BLaER1 (cell line): ENCODE results near the gene RAPGEF3.
A peak's percentile ranks its signal among the peaks of the same experiment; 100 is the strongest.

ENCODE experiments used
- H3K27ac ChIP-seq: shearing (Covaris generic); formaldehyde crosslinking; 2 replicates; pipeline ENCODE4 v1.8.1; 2022
- H3K27me3 ChIP-seq: shearing (Covaris generic); formaldehyde crosslinking; 2 replicates; pipeline ENCODE4 v1.8.1; 2022
- H3K36me3 ChIP-seq: shearing (Covaris generic); formaldehyde crosslinking; 2 replicates; pipeline ENCODE4 v1.8.1; 2022
- H3K4me1 ChIP-seq: shearing (Covaris generic); formaldehyde crosslinking; 2 replicates; pipeline ENCODE4 v1.8.1; 2022
- H3K4me2 ChIP-seq: shearing (Covaris generic); formaldehyde crosslinking; 2 replicates; pipeline ENCODE4 v1.8.1; 2022
- H3K4me3 ChIP-seq: shearing (Covaris generic); formaldehyde crosslinking; 2 replicates; pipeline ENCODE4 v1.8.1; 2022
- H3K9ac ChIP-seq: shearing (Covaris generic); formaldehyde crosslinking; 2 replicates; pipeline ENCODE4 v1.8.1; 2022
- H3K9me3 ChIP-seq: shearing (Covaris generic); formaldehyde crosslinking; 2 replicates; pipeline ENCODE4 v1.8.1; 2022
- H4K20me1 ChIP-seq: shearing (Covaris generic); formaldehyde crosslinking; 2 replicates; pipeline ENCODE4 v1.8.1; 2022
- Cebpa-rat ChIP-seq: shearing (Covaris generic); IDR thresholded peaks from 2 replicates; pipeline ENCODE4 v1.8.1; 2022

The RAPGEF3 gene

GRCh38 chr12:47800582-47800981 is 41.9 kb upstream of the RAPGEF3 start:
- Histone ChIP-seq H3K9me3 (no peaks in the 10 kb centered on the region), H3K36me3 (peaks cover 83% of the 10 kb centered on the region), H3K4me2 (peak overlapping the region; percentile 97), H3K4me3 (no peak overlapping the region), H3K4me1 (peaks cover 72% of the 10 kb centered on the region), H3K27ac (peak overlapping the region; percentile 67), H3K27me3 (no peaks in the 10 kb centered on the region), H4K20me1 (peaks cover 90% of the 10 kb centered on the region), H3K9ac (peak overlapping the region; percentile 55; the same call in 1 of the 2 replicates)
- no peak for TF ChIP-seq Cebpa-rat

GRCh38 chr12:47799357-47799955 is 40.8 kb upstream of the RAPGEF3 start:
- peak overlapping the region; percentile 97 for H3K4me2 ChIP-seq
- no peak overlapping the region for H3K4me3 ChIP-seq
- peaks cover 61% of the 10 kb centered on the region for H3K4me1 ChIP-seq
- H3K9me3 ChIP-seq, result no peaks in the 10 kb centered on the region
- H4K20me1 ChIP-seq, result peaks cover 79% of the 10 kb centered on the region
- H3K27me3 ChIP-seq, result no peaks in the 10 kb centered on the region
- H3K27ac ChIP-seq, result peak overlapping the region; percentile 67
- peaks cover 83% of the 10 kb centered on the region for H3K36me3 ChIP-seq
- TF ChIP-seq Cebpa-rat, result no peak
- peak overlapping the region; percentile 55 for H3K9ac ChIP-seq

GRCh38 chr12:47798382-47798948 is 39.8 kb upstream of the RAPGEF3 start:
- Histone ChIP-seq H3K27ac (0 out of 2 replicates have a peak overlapping the region, but pooled peaks have one; percentile 67), H3K36me3 (peaks cover 85% of the 10 kb centered on the region)

GRCh38 chr12:47797441-47797840 is 38.8 kb upstream of the RAPGEF3 start:
- H3K4me3 ChIP-seq, result no peak overlapping the region
- H3K27ac ChIP-seq, result no peak overlapping the region
- no peak overlapping the region for H3K9ac ChIP-seq
- no peaks in the 10 kb centered on the region for H3K9me3 ChIP-seq
- H4K20me1 ChIP-seq, result peaks cover 64% of the 10 kb centered on the region
- peaks cover 41% of the 10 kb centered on the region for H3K4me1 ChIP-seq
- H3K36me3 ChIP-seq, result peaks cover 93% of the 10 kb centered on the region
- no peak for TF ChIP-seq Cebpa-rat
- H3K4me2 ChIP-seq, result no peak overlapping the region
- H3K27me3 ChIP-seq, result no peaks in the 10 kb centered on the region

More at GRCh38 chr12:47798382-47798948, 39.8 kb upstream of the RAPGEF3 start:
- Histone ChIP-seq H3K4me2 (no peak overlapping the region), H3K9ac (no peak overlapping the region), H3K27me3 (no peaks in the 10 kb centered on the region), H4K20me1 (peaks cover 75% of the 10 kb centered on the region), H3K4me3 (no peak overlapping the region), H3K9me3 (no peaks in the 10 kb centered on the region), H3K4me1 (peaks cover 51% of the 10 kb centered on the region)
- no peak for TF ChIP-seq Cebpa-rat

GRCh38 chr12:47795814-47796411 is 37.2 kb upstream of the RAPGEF3 start:
- H3K36me3 ChIP-seq, result peaks cover 97% of the 10 kb centered on the region
- no peak overlapping the region for H3K27ac ChIP-seq

GRCh38 chr12:47795121-47795813 is 36.6 kb upstream of the RAPGEF3 start:
- no peak overlapping the region for H3K4me2 ChIP-seq
- H3K9ac ChIP-seq, result no peak overlapping the region
- H3K27me3 ChIP-seq, result no peaks in the 10 kb centered on the region
- H4K20me1 ChIP-seq, result peaks cover 51% of the 10 kb centered on the region
- no peak overlapping the region for H3K4me3 ChIP-seq
- no peak overlapping the region for H3K27ac ChIP-seq
- H3K36me3 ChIP-seq, result peaks cover 98% of the 10 kb centered on the region
- no peak for TF ChIP-seq Cebpa-rat
- no peaks in the 10 kb centered on the region for H3K9me3 ChIP-seq
- peaks cover 19% of the 10 kb centered on the region for H3K4me1 ChIP-seq

More at GRCh38 chr12:47795814-47796411, 37.2 kb upstream of the RAPGEF3 start:
- Histone ChIP-seq H3K4me1 (peaks cover 25% of the 10 kb centered on the region), H3K4me3 (no peak overlapping the region), H3K9me3 (no peaks in the 10 kb centered on the region), H4K20me1 (peaks cover 54% of the 10 kb centered on the region), H3K4me2 (no peak overlapping the region), H3K27me3 (no peaks in the 10 kb centered on the region), H3K9ac (no peak overlapping the region)
- no peak for TF ChIP-seq Cebpa-rat

- no peaks in the 10 kb centered on the region for H3K27me3 ChIP-seq
- peaks cover 99% of the 10 kb centered on the region for H3K36me3 ChIP-seq
- no peak overlapping the region for H3K27ac ChIP-seq
- TF ChIP-seq Cebpa-rat, result no peak
- H3K4me1 ChIP-seq, result peaks cover 13% of the 10 kb centered on the region
- H3K9ac ChIP-seq, result no peak overlapping the region
- H4K20me1 ChIP-seq, result peaks cover 47% of the 10 kb centered on the region
- H3K9me3 ChIP-seq, result no peaks in the 10 kb centered on the region
- H3K4me3 ChIP-seq, result no peak overlapping the region
- H3K4me2 ChIP-seq, result no peak overlapping the region
These were observed 36.0 kb upstream of the RAPGEF3 start for GRCh38 chr12:47794679-47795078.

GRCh38 chr12:47793015-47793681 is 34.5 kb upstream of the RAPGEF3 start:
- Histone ChIP-seq H4K20me1 (peaks cover 43% of the 10 kb centered on the region), H3K27ac (no peak overlapping the region), H3K9me3 (no peaks in the 10 kb centered on the region), H3K4me2 (no peak overlapping the region), H3K9ac (no peak overlapping the region), H3K36me3 (peaks cover 99% of the 10 kb centered on the region), H3K27me3 (no peaks in the 10 kb centered on the region), H3K4me3 (no peak overlapping the region), H3K4me1 (no peaks in the 10 kb centered on the region)
- no peak for TF ChIP-seq Cebpa-rat

GRCh38 chr12:47791874-47792273 is 33.2 kb upstream of the RAPGEF3 start:
- Histone ChIP-seq H4K20me1 (peaks cover 46% of the 10 kb centered on the region), H3K27ac (no peak overlapping the region), H3K4me3 (no peak overlapping the region), H3K4me1 (no peaks in the 10 kb centered on the region), H3K27me3 (no peaks in the 10 kb centered on the region), H3K9me3 (no peaks in the 10 kb centered on the region), H3K9ac (no peak overlapping the region), H3K36me3 (peaks cover 100% of the 10 kb centered on the region), H3K4me2 (no peak overlapping the region)
- no peak for TF ChIP-seq Cebpa-rat
